Stomach smooth muscle (tissue), 2 donors: ENCODE results near the gene AOX1.

ENCODE experiments used
- H3K27ac ChIP-seq: one replicate; pipeline ENCODE4 v1.7.0; 2013; ENCODE audit warnings: mild to moderate bottlenecking, low read length, inconsistent platforms
- H3K27me3 ChIP-seq, 2 donors: one replicate each; pipeline ENCODE4 v1.7.0; 2013; ENCODE audit warnings: low read length in 2 of 2; ENCODE audit not compliant: insufficient read depth in 2 of 2, control insufficient read depth in 1 of 2
- H3K36me3 ChIP-seq, 2 donors: one replicate each; pipeline ENCODE4 v1.7.0; 2013; ENCODE audit warnings: low read length in 2 of 2; ENCODE audit not compliant: control insufficient read depth in 2 of 2, insufficient read depth in 2 of 2
- H3K4me1 ChIP-seq: one replicate; pipeline ENCODE4 v1.7.0; 2013; ENCODE audit warnings: low read length; ENCODE audit not compliant: control insufficient read depth, insufficient read depth
- H3K4me3 ChIP-seq, 2 donors: one replicate each; pipeline ENCODE4 v1.7.0; 2013; ENCODE audit warnings: low read length in 2 of 2
- H3K9ac ChIP-seq, 2 donors: one replicate each; pipeline ENCODE4 v1.7.0; 2013; ENCODE audit warnings: low read length in 2 of 2, mild to moderate bottlenecking in 1 of 2
- H3K9me3 ChIP-seq, 2 donors: one replicate each; pipeline ENCODE4 v1.7.0; 2013; ENCODE audit warnings: low read length in 2 of 2; ENCODE audit not compliant: control insufficient read depth in 2 of 2
- donor health status: healthy.
- donor health status: Pancreatic carcinoma.

The AOX1 gene

GRCh38 chr2:200652158-200652557 is 66.3 kb downstream of the AOX1 start:
- no peak overlapping the region for H3K4me3 ChIP-seq
- H3K9ac ChIP-seq = no peak overlapping the region
- H3K27ac ChIP-seq = no peak overlapping the region
- H3K9me3 ChIP-seq = no peaks in the 10 kb centered on the region
- H3K36me3 ChIP-seq = peaks cover 0 to 2% of the 10 kb centered on the region in 2 donors
- H3K4me1 ChIP-seq = no peaks in the 10 kb centered on the region
- H3K27me3 ChIP-seq = no peaks in the 10 kb centered on the region

- H3K9me3 ChIP-seq = no peaks in the 10 kb centered on the region
- H3K4me1 ChIP-seq = no peaks in the 10 kb centered on the region
- H3K27me3 ChIP-seq = no peaks in the 10 kb centered on the region
- H3K4me3 ChIP-seq = no peak overlapping the region
- H3K9ac ChIP-seq = no peak overlapping the region
- peaks cover 0 to 2% of the 10 kb centered on the region in 2 donors for H3K36me3 ChIP-seq
- no peak overlapping the region for H3K27ac ChIP-seq
Measured at GRCh38 chr2:200653021-200653420, 67.2 kb downstream of the AOX1 start.

- H3K4me1 ChIP-seq = no peaks in the 10 kb centered on the region
Measured at GRCh38 chr2:200654823-200655222, 69.0 kb downstream of the AOX1 start.

GRCh38 chr2:200655918-200656580 is 70.2 kb downstream of the AOX1 start:
- Histone ChIP-seq H3K4me1 (no peaks in the 10 kb centered on the region), H3K9me3 (no peaks in the 10 kb centered on the region), H3K9ac (no peak overlapping the region), H3K36me3 (peaks cover 0 to 1% of the 10 kb centered on the region in 2 donors), H3K27me3 (no peaks in the 10 kb centered on the region), H3K4me3 (no peak overlapping the region), H3K27ac (no peak overlapping the region)

More at GRCh38 chr2:200654823-200655222, 69.0 kb downstream of the AOX1 start:
- Histone ChIP-seq H3K27ac (no peak overlapping the region), H3K4me3 (no peak overlapping the region), H3K9ac (no peak overlapping the region), H3K9me3 (no peaks in the 10 kb centered on the region), H3K27me3 (no peaks in the 10 kb centered on the region), H3K36me3 (peaks cover 0 to 2% of the 10 kb centered on the region in 2 donors)

- H3K9me3 ChIP-seq = no peaks in the 10 kb centered on the region
- no peak overlapping the region for H3K9ac ChIP-seq
- H3K4me1 ChIP-seq = no peaks in the 10 kb centered on the region
- no peak overlapping the region for H3K27ac ChIP-seq
- no peak overlapping the region for H3K4me3 ChIP-seq
- no peaks in the 10 kb centered on the region for H3K36me3 ChIP-seq
- no peaks in the 10 kb centered on the region for H3K27me3 ChIP-seq
Measured at GRCh38 chr2:200658278-200658864, 72.6 kb downstream of the AOX1 start.

- Histone ChIP-seq H3K27ac (no peak overlapping the region), H3K9ac (no peak overlapping the region), H3K27me3 (no peaks in the 10 kb centered on the region), H3K4me1 (no peaks in the 10 kb centered on the region), H3K9me3 (no peaks in the 10 kb centered on the region), H3K36me3 (no peaks in the 10 kb centered on the region), H3K4me3 (no peak overlapping the region)
Measured at GRCh38 chr2:200659410-200659809, 73.6 kb downstream of the AOX1 start.

GRCh38 chr2:200661477-200661876 is 75.7 kb downstream of the AOX1 start:
- H3K36me3 ChIP-seq = no peaks in the 10 kb centered on the region
- H3K27ac ChIP-seq = no peak overlapping the region
- no peaks in the 10 kb centered on the region for H3K4me1 ChIP-seq
- no peak overlapping the region for H3K4me3 ChIP-seq
- no peaks in the 10 kb centered on the region for H3K9me3 ChIP-seq
- no peak overlapping the region for H3K9ac ChIP-seq
- H3K27me3 ChIP-seq = no peaks in the 10 kb centered on the region

GRCh38 chr2:200662727-200663126 is 76.9 kb downstream of the AOX1 start:
- Histone ChIP-seq H3K4me3 (no peak overlapping the region), H3K27me3 (no peaks in the 10 kb centered on the region), H3K36me3 (no peaks in the 10 kb centered on the region), H3K9me3 (no peaks in the 10 kb centered on the region), H3K9ac (no peak overlapping the region), H3K4me1 (no peaks in the 10 kb centered on the region), H3K27ac (no peak overlapping the region)

GRCh38 chr2:200664770-200665494 is 79.1 kb downstream of the AOX1 start:
- no peaks in the 10 kb centered on the region for H3K27me3 ChIP-seq
- H3K9me3 ChIP-seq = no peaks in the 10 kb centered on the region
- no peaks in the 10 kb centered on the region for H3K36me3 ChIP-seq
- H3K4me3 ChIP-seq = no peak overlapping the region
- no peak overlapping the region for H3K27ac ChIP-seq
- no peaks in the 10 kb centered on the region for H3K4me1 ChIP-seq
- no peak overlapping the region for H3K9ac ChIP-seq

GRCh38 chr2:200665626-200666453 is 80.0 kb downstream of the AOX1 start:
- Histone ChIP-seq H3K4me3 (no peak overlapping the region), H3K36me3 (no peaks in the 10 kb centered on the region), H3K4me1 (no peaks in the 10 kb centered on the region), H3K27ac (no peak overlapping the region), H3K9me3 (no peaks in the 10 kb centered on the region), H3K9ac (no peak overlapping the region), H3K27me3 (no peaks in the 10 kb centered on the region)
